A204.1 (cell line): ENCODE measurements around the gene SUPT7L.
"Not testable (repeated sequence)": the region's sequence is repeated elsewhere in the genome, so short reads cannot be mapped to it uniquely, and the experiment has no call there.

ENCODE experiments used
- FAIRE-seq: peaks from 2 replicates; lab custom pipeline; 2012; peaks lifted over from hg19 to GRCh38; lab: Jason Lieb, UNC

Gene SUPT7L

GRCh38 chr2:27636766-27637165 is 26.6 kb downstream of the SUPT7L start:
- FAIRE-seq, result no peak

DNA sequence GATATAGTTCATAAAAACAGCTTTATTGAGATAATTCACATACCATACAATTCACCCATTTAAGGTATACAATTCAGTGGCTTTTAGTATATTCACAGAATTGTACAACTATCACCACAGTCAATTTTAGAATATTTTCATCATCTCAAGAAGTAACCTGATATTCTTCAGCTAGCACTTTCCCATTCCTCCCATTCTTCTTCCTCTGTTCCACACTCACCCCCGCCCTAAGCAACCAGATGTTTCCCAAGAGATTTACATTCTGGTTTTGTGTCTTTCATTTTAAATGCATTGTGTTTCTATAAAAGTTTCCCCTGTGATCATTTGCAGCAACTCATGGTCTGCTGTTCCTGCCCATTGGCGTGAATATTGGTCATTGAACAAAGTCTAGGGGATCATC is 29.1 kb downstream of the SUPT7L start:
- no peak for FAIRE-seq

DNA sequence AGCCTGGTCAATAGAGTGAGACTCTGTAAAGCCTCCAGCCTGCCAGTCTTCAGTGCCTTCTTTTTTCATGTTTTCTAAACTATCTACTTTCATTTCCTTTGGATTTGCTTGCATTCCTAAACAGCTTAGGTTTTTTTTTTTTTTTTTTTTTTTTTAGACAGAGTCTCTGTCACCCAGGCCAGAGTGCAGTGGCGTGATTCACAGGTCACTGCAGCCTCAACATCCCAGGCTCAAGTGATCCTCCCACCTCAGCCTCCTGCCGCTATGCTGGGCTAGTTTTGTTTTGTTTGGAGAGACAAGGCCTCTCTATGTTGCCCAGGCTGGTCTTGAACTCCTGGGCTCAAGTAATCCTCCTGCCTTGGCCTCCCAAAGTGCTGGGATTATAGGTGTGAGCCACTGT is 33.2 kb downstream of the SUPT7L start:
- FAIRE-seq, result not testable (repeated sequence)

DNA sequence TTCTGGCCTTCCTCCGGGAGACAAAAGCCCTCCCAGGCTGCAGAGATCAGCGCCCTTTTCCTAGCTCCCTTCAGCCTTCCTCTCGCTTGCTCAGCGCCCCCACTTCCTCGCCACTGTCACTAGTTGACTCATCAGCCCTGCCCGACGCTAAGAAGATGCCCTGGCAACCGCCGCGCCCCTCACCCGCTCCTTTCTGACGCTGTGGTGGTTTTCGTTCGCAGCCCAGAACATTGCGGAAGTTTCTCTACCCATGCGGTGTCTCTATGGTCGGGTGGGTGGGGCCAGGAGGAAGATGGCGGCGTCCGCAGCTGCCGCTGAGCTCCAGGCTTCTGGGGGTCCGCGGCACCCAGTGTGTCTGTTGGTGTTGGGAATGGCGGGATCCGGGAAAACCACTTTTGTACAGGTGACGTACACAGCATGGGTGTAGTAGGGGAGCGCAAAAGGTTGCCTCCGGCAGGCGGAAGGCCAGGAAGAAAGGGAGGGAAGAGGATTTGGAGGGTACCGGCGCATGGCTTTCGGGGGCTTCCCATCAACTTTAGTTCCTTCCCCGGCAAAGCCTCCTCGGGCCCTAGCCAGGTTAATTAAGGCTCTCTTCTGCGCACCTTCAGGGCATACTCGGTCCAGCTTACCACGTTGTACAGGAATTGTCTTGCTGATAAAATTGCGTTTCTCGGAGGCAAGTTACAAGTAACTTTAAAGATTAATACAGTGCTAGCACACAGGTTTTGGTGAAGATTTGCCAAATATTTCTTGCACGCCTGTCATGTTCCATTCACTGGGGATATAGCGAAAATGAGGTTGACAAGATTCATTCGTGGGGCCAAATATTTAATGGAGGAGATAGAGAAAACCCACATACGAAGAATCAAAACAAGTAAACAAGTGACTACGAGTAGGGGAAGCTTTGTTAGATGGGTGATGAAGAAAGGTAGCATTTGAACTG is 34.4 kb downstream of the SUPT7L start, which contains the start of the genes CCDC121 and GPN1:
TSS of gene CCDC121 (minus strand) at position 246 of the 943 bp plus-strand sequence. CDS start 1,213 bp downstream, outside the sequence.
TSS of gene GPN1 (plus strand) at position 284 of the 943 bp plus-strand sequence. CDS start at position 293, 9 bp downstream.
- FAIRE-seq, result no peak

DNA sequence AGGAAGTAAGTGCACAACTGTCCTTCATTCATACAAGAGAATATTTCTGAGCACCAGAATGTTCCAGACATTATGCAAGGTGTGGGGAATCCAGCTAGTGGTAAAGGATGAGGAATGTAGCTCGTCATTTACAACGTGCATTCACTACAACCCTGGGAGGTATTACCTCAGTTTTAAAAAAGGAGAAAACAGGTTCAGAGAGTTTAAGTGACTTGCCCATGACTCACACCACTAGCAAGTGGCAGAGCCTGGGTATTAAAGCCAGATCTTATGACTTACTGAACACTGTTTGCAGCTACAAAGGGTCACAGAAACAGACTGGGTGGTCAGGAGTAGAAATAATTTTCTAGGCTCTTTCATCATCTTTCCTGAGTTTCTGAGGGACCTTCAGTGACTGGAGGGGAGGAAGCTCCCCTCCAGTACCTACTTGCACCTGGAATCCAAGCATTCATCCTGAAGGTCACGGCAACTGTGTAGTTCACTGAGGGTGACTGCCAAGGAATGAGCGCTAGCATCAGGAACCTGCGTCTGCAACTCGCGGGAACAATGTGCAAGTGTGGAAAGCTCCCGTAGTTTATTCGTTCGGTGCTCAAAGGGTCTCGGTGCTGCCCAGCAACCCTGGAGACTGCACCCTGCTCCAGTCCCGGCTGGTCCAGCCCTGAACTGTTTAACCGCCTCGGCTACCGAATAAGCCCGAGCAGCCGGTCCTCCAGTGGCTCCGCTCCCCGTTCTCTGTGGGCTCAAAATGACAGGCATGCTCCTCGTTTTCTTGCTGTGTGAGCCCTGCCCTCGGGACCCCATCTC is 35.2 kb downstream of the SUPT7L start:
- FAIRE-seq, result no peak

GRCh38 chr2:27626921-27627320 is 36.5 kb downstream of the SUPT7L start:
- not testable (repeated sequence) for FAIRE-seq

DNA sequence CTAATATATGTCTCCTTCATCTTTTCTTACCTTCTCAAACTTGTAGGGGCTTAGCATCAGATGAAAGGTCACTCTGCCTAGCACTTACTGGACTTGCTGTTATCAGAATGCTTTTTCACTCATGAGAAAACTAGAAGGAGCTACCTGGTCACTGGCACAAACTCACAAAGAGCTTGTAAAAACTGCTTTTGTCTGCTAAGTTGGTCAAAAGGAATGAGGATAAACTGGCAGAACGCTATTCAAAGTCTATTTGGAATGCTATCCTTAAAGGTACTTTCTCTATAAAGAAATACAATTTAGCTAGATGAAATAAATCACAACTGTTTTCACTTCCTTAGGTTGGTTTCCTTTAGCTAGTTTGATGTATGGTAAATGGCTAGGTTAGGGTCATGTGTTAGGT is 37.1 kb downstream of the SUPT7L start:
- FAIRE-seq, result not testable (repeated sequence)

- FAIRE-seq, result no peak
Observed at GRCh38 chr2:27624943-27625342, 38.5 kb downstream of the SUPT7L start.

- FAIRE-seq, result no peak
Observed at GRCh38 chr2:27622921-27623384, 40.5 kb downstream of the SUPT7L start.

GRCh38 chr2:27621524-27621923 is 41.9 kb downstream of the SUPT7L start:
- FAIRE-seq, result no peak

DNA sequence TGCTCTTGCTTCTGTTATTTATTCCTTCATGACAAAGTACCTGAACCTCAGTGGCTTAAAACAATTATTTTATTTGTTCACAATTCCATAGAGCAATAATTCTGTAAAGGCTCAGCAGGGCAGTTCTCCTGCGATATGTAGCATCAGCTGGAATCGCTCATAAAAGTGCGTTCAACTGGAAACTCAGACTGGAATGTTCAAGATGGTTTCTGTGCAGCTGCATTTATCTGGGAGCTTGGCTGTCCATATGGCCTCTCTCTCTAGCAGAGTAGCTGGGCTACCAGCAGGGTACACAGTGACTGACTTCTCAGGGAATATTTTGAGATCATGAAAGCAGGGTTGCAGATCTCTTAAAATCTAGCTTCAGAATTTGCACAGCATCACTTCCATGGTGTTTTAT is 48.1 kb downstream of the SUPT7L start:
- FAIRE-seq, result no peak

DNA sequence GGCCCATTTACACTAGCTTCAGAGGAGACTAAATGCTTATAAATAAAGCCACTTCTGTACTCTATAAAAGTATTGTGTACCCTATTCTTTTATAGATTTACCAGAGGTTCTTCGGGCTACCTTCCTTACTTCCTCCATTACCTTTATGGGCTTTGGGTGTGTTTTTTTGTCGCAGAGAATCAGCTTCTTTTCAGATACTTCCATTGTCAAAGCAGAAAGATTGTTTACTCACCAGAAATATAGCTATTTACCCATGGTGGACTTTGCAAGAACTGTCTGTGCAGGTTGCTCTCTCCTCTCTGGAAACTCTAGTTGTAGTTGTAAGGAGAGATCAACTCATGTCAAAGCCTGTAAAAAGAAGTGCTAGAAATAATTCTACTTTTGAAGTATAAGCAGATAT is 49.4 kb downstream of the SUPT7L start:
- no peak for FAIRE-seq

GRCh38 chr2:27606611-27607010 is 56.8 kb downstream of the SUPT7L start:
- FAIRE-seq, result no peak
